Fibroblast of lung (primary cell): Measurements from ENCODE around the gene EVPL. TPM values are rescaled to one million over a fixed set of nuclear protein-coding genes. Genes with fewer than 3 reads are reported as not detected.

Experiments
- DNase-seq, 2 donors: peaks; one replicate each; pipeline versions ENCODE4 v3.0.0 to v3.0.0-alpha.2; 2010; ENCODE audit warnings: low read depth in 2 of 2
- H2AFZ ChIP-seq: 2 replicates; pipeline ENCODE4 v1.5.1; 2012; ENCODE audit warnings: low read length, control low read depth, inconsistent platforms
- H3K27ac ChIP-seq: 2 replicates; pipeline ENCODE4 v1.5.1; 2011; ENCODE audit warnings: low read length, control low read depth; ENCODE audit not compliant: insufficient read depth
- H3K27me3 ChIP-seq: 2 replicates; pipeline ENCODE4 v1.5.1; 2011; ENCODE audit warnings: mild to moderate bottlenecking, low read length; ENCODE audit not compliant: control insufficient read depth, insufficient read depth
- H3K36me3 ChIP-seq: 2 replicates; pipeline ENCODE4 v1.5.1; 2011; ENCODE audit warnings: low read length; ENCODE audit not compliant: control insufficient read depth, insufficient read depth
- H3K4me1 ChIP-seq: 2 replicates; pipeline ENCODE4 v1.5.1; 2011; ENCODE audit warnings: low read length; ENCODE audit not compliant: control insufficient read depth, insufficient read depth; ENCODE audit errors: extremely low read depth
- H3K4me2 ChIP-seq: 2 replicates; pipeline ENCODE4 v1.5.1; 2011; ENCODE audit warnings: low read length, control low read depth; ENCODE audit not compliant: insufficient read depth; ENCODE audit errors: extremely low read depth
- H3K4me3 ChIP-seq, 4 experiments: fragments of 200-600 bp in 1 of 4; sonication (generic) in 1 of 4; replicated peaks in 1 of 4; 2 replicates each; pipeline ENCODE4 v1.5.1; 2011 to 2016; ENCODE audit warnings: low read length in 4 of 4, low read depth in 3 of 4, mild to moderate bottlenecking in 3 of 4, control low read depth in 2 of 4, inconsistent platforms in 1 of 4, mixed read lengths in 1 of 4; ENCODE audit not compliant: insufficient read depth in 1 of 4; ENCODE audit errors: control extremely low read depth in 1 of 4
- H3K79me2 ChIP-seq: 2 replicates; pipeline ENCODE4 v1.5.1; 2012; ENCODE audit warnings: mild to moderate bottlenecking, low read length, inconsistent platforms; ENCODE audit not compliant: control insufficient read depth, insufficient read depth
- H3K9ac ChIP-seq: 2 replicates; pipeline ENCODE4 v1.5.1; 2011; ENCODE audit warnings: mild to moderate bottlenecking, low read length, control low read depth; ENCODE audit not compliant: insufficient read depth
- H3K9me3 ChIP-seq: 2 replicates; pipeline ENCODE4 v1.5.1; 2012; ENCODE audit warnings: low read depth, low read length; ENCODE audit not compliant: control insufficient read depth, insufficient read depth
- H4K20me1 ChIP-seq: 2 replicates; pipeline ENCODE4 v1.5.1; 2011; ENCODE audit warnings: low read length; ENCODE audit not compliant: control insufficient read depth, insufficient read depth; ENCODE audit errors: extremely low read depth
- CTCF ChIP-seq, 2 donors: IDR thresholded peaks in 1 of 2; conservative IDR thresholded peaks in 1 of 2; 1 replicate in 1 of 2; 2 replicates in 1 of 2; pipeline ENCODE4 v1.5.1; 2011 to 2012; ENCODE audit warnings: low read length in 2 of 2, control low read depth in 1 of 2, inconsistent platforms in 1 of 2, low read depth in 1 of 2, mild to moderate bottlenecking in 1 of 2
- EZH2 ChIP-seq: IDR thresholded peaks from 2 replicates; pipeline ENCODE4 v1.5.1; 2012; ENCODE audit warnings: low read length, control low read depth, mild to moderate bottlenecking; ENCODE audit errors: missing control alignments
- polyA plus RNA-seq, 2 donors: library from polyadenylated mRNA; depleted of rRNA in 1 of 2; stranded (reverse) in 1 of 2; unstranded in 1 of 2; fragments of >200 nt; gene quantifications; 2 replicates each; pipeline ENCODE4 v1.2.1, GENCODE V29; 2011 to 2012; ENCODE audit warnings: missing spikeins in 1 of 2
- total RNA-seq: library from RNA; depleted of rRNA; stranded (reverse); fragments of >200 nt; gene quantifications from 2 replicates; pipeline ENCODE4 v1.2.1, GENCODE V29; 2014

EVPL gene
- total and polyA plus RNA-seq, 2 donors (not counting 1 experiment from before 2014, with no cell fraction given) = not detected

GRCh38 chr17:76034428-76035350, 7.6 kb upstream of the EVPL start:
- no peak overlapping the region for H3K4me2 ChIP-seq
- H3K79me2 ChIP-seq = no peaks in the 10 kb centered on the region
- no peak for DNase-seq
- H3K4me1 ChIP-seq = no peaks in the 10 kb centered on the region
- H3K36me3 ChIP-seq = peaks cover 2% of the 10 kb centered on the region
- H3K4me3 ChIP-seq = no peak overlapping the region
- TF ChIP-seq CTCF (conservative IDR thresholded peaks at IDR 0.05 in 1 of 2, IDR thresholded peaks at IDR 0.05 in 1 of 2; ENCODE audit: low read depth in 1 of 2, low read length in 2 of 2) (no peak), EZH2 (no peak)
- no peaks in the 10 kb centered on the region for H3K9me3 ChIP-seq
- H3K27me3 ChIP-seq = no peaks in the 10 kb centered on the region
- H4K20me1 ChIP-seq = no peaks in the 10 kb centered on the region
- H3K27ac ChIP-seq = no peak overlapping the region
- no peak overlapping the region for H3K9ac ChIP-seq
- no peak overlapping the region for H2AFZ ChIP-seq

GRCh38 chr17:76033139-76033538, 6.0 kb upstream of the EVPL start:
- Histone ChIP-seq H3K36me3 (no peaks in the 10 kb centered on the region), H3K4me3 (no peak overlapping the region), H3K4me1 (no peaks in the 10 kb centered on the region), H3K9ac (no peak overlapping the region), H3K79me2 (no peaks in the 10 kb centered on the region), H3K9me3 (no peaks in the 10 kb centered on the region), H3K27ac (no peak overlapping the region), H3K4me2 (no peak overlapping the region), H2AFZ (no peak overlapping the region), H3K27me3 (no peaks in the 10 kb centered on the region), H4K20me1 (no peaks in the 10 kb centered on the region)
- TF ChIP-seq CTCF (conservative IDR thresholded peaks at IDR 0.05 in 1 of 2, IDR thresholded peaks at IDR 0.05 in 1 of 2; ENCODE audit: low read depth in 1 of 2, low read length in 2 of 2) = no peak
- no peak for TF ChIP-seq EZH2
- no peak for DNase-seq

- Histone ChIP-seq H3K79me2 (no peaks in the 10 kb centered on the region), H3K9me3 (no peaks in the 10 kb centered on the region), H4K20me1 (no peaks in the 10 kb centered on the region), H3K9ac (no peak overlapping the region), H3K4me1 (no peaks in the 10 kb centered on the region), H3K36me3 (no peaks in the 10 kb centered on the region), H3K27ac (no peak overlapping the region), H3K4me3 (no peak overlapping the region), H3K27me3 (no peaks in the 10 kb centered on the region), H2AFZ (no peak overlapping the region), H3K4me2 (no peak overlapping the region)
- no peak for TF ChIP-seq CTCF (conservative IDR thresholded peaks at IDR 0.05 in 1 of 2, IDR thresholded peaks at IDR 0.05 in 1 of 2; ENCODE audit: low read depth in 1 of 2, low read length in 2 of 2)
- TF ChIP-seq EZH2 = no peak
- no peak for DNase-seq
Observed at GRCh38 chr17:76032780-76033108, 5.6 kb upstream of the EVPL start.
